Measurements from ENCODE around the gene SLC5A5.

The SLC5A5 gene

GRCh38 chr19:17926044-17926443, 54.3 kb downstream of the SLC5A5 start:
- DNase-seq = no peak

GRCh38 chr19:17929056-17929455, 57.3 kb downstream of the SLC5A5 start:
- no peak for DNase-seq

DNA sequence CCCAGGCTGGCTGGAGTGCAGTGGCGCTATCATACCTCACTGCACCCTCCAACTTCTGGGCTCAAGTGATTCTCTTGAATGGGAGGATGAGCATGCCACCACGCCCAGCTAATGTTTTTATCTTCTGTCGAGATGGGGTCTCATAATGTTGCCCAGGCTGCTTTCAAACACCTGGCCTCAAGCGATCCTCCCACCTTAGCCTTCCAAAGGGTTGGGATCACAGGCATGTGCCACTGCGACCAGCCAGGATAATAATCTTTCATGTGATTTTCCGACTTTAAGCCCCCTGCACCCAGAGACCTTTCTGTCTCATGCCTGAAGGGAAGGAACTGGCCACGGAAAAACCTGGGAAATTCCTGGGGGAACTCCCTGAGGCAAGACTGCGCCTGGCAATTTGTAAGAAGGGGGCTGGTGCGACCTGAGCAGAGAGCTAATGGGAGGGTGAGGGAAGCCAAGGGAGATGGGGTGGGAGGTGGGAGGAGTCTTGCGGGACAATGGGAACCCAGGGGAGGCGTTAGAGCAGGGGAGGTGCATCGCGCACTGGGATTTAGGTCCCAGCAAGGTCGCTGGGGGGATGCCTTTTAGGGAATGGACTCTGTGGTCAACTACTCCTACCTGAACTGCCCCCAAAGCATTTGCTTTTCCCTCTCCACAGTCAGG, 59.9 kb downstream of the SLC5A5 start:
- DNase-seq = no peak

DNA sequence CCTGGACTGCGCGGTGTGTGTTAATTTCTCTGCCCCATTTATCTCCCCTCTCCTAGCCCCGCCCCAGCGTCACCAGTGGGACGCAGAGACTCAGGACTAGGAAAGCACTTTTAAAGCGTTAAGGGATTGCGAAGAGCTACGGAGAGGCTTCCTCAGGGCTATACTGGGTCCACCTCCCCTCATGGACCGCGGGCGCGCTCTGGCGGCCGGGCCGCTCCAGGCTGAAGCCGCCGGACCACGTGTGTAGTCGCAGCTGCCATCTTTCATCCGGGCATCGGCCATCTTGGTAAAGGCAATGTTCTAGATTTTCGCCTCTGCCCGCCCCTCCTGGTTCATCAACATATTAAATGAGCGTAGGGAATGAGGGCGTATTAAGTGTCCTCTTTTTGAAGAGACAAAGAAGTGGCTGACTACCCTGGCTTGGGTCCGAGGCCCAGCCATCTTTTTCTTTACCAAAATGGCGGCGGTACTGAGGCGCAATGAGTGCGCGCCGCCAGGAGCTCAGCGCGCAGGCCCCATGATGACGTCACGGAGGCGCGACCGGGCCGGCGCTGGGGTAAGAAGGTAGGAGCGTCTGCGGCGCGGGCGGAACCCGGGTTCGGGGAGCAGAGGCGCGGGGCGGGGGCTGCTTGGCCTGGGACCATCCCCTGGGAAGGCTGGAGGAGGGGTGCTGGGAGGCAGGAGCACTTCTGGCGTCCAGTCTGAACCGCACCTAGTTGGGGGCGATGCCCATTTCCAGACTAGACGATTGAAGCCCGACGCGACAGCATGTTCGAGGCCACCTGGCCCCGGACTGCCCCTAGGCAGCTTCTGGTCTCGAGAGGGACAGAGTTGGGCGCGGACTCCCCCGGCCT, 61.0 kb downstream of the SLC5A5 start, which contains the start of gene CCDC124:
Gene CCDC124 (plus strand): TSS at position 531 of the 854 bp plus-strand sequence. CDS start 3,406 bp downstream, outside the sequence.
- DNase-seq = peak; percentile 91 to 94

DNA sequence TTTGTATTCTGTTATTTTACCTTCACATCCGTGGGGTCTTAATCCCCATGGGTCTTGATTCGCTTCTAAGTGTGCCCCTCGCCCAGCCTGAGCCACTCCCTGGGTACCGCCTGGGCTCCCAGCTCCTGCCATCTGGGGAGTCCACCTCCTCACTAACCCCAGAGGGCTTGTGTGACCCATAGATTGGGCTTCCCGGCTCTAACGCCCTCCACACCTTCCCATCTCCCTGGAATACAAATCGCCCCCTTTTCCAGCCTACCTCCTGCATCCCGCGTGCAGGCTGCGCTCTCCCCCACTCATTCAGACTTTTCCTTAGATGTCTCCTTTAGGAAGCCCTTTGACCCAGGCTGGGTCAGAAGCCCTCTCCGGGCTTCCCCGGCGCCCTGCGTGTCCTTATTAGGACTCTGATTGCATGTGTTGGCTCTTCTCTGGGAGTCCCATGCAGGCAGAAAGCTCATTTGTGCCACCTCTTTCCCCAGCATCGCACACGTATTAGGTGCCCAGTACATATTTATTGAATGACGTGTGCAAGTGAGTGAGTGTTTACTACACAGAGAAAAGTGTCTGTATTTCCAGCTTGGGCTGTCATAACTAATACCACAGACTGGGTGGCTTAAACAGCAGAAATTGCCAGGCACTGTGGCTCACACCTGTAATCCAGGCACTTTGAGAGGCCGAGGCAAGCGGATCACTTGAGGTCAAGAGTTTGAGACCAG, 61.8 kb downstream of the SLC5A5 start:
- DNase-seq = no peak

DNA sequence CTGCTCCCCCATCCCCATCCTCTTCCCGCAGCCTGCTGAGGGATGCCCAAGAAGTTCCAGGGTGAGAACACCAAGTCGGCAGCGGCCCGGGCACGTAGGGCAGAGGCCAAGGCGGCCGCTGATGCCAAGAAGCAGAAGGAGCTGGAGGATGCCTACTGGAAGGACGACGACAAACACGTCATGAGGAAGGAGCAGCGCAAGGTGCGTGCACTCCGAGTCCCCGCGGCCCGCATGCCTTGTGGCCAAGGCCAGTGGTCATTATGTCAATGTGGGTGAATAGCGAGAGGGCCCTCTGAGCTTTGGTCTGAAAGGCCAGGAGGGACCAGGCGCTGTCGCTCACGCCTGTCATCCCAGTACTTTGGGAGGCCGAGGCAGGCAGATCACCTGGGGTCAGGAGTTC, 64.6 kb downstream of the SLC5A5 start:
- DNase-seq = no peak

- no peak for DNase-seq
Measured at GRCh38 chr19:17937371-17937900, 65.7 kb downstream of the SLC5A5 start.

GRCh38 chr19:17938092-17938845, 66.5 kb downstream of the SLC5A5 start:
- peak; percentile 86 to 87 for DNase-seq

DNA sequence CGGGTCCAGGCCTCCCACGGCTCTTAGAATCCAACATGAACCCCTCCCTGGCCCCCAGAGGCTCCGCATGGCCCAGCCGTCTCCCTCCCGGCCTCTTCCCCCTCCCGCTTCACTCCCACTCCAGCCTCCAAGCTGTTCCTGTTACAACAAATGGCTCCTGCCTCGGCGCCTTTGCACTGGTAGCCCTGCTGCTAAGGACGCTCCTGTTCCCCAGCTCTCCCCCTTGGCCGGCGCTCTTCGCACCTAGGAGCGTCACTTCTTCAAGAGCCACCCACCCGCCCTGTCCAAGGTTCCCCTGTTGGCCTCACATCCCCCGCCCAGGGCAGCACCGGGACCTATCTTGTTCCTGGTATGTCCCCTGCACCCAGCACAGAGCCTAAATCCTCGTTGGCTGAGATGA, 70.4 kb downstream of the SLC5A5 start:
- DNase-seq = no peak

DNA sequence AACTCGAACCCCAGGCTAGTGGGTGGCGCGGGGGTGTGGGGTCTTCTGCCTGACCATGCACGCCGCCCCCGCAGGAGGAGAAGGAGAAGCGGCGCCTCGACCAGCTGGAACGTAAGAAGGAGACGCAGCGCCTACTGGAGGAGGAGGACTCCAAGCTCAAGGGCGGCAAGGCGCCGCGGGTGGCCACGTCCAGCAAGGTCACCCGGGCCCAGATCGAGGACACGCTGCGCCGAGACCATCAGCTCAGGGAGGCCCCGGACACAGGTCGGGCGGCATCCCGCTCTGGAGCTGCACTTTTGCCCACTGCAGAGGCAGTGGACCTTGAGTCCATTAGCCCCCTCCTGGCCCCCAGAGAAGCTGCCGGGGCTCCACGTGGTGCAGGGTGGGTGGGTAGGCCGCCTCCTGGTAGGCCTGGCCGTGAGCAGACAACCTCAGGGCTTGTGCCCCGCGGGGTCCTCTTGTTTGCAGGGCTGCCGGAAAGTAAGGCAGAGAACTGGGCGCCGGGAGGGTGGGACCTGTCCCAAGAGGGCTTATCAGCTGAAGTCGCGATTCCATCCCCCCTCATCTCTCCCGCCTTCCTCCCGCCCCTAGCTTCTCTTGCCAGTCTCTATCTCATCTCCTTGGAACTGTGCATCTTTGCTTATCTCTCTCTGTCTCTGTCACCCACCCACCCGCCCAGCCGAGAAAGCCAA, 71.0 kb downstream of the SLC5A5 start:
- no peak for DNase-seq

DNA sequence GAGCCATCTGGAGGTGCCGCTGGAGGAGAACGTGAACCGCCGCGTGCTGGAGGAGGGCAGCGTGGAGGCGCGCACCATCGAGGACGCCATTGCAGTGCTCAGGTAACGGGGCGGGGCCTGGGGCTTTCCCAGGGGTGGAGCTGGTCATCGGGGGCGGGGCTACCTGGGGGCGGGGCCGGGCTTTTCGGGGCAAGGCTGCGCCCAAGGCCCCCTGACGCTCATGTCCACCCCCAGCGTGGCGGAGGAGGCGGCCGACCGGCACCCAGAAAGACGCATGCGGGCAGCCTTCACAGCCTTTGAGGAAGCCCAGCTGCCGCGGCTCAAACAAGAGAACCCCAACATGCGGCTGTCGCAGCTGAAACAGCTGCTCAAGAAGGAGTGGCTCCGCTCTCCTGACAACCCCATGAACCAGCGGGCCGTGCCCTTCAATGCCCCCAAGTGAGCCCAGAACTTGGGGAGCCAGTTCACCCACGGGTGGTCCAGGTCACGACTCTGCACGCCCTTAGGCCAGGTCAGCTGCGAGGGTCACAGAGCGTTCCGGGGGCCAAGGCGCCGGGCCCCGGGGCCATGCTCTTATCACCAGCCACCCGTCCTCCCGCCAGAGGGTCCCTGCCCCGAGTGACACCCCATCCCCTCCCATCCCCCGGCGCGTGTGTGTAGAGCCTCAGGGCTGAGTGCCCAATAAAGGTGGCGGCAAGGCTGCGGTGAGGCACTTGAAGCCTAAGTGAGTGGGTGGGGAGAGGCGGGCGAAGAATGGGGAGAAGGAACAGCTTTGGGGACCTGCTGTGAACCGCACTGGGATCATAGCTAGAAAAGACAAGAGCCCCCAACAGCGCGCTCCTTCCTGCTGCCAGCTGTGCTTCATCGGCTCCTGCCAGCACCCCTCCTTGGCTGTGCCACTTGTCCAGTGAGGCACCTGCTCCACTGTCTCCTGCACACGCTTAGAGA, 71.8 kb downstream of the SLC5A5 start:
- DNase-seq = no peak

DNA sequence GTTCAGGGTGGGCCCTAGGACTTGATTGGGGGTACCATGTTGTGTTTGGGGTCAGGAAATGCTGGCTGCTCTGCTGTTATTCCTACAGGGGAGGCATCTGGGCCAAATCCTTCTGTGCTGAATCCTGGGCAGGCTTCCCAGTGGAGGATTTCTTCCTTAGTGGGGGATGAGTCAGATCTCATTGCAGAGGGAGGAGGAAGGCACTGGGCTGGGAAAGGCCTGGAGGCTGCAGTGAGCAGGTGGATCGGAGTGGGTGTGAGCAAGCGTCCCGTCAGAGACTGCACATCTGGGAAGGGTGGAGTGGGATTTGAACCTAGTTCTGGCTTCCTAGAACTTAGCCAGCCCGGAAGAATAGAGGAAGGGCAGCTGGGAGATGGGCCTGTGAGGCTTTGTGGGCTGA, 72.6 kb downstream of the SLC5A5 start:
- no peak for DNase-seq

All from stimulated activated CD4-positive, alpha-beta T cell treated with anti-CD3 and anti-CD28 coated beads, Interleukin-2, amount 100 ng/mL, for 24 hours (primary cell).